Upper lobe of left lung (tissue), 4 donors: ENCODE measurements around the gene FBF1.

Experiments used
- POLR2A ChIP-seq, 4 donors: fragments of 450-650 bp; IDR thresholded peaks; one replicate each; pipeline ENCODE4 v1.5.1; 2016 to 2017; ENCODE audit warnings: antibody characterized with exemption in 4 of 4, mild to moderate bottlenecking in 2 of 4
- TF ChIP-seq, protein P1 (sequence below), 6 experiments: fragments of 450-650 bp in 4 of 6; fragments of 200-600 bp in 2 of 6; sonication (generic) in 2 of 6; IDR thresholded peaks; one replicate each; pipeline ENCODE4 v1.5.1; 2016 to 2019; ENCODE audit warnings: antibody characterized with exemption in 6 of 6

DNA sequence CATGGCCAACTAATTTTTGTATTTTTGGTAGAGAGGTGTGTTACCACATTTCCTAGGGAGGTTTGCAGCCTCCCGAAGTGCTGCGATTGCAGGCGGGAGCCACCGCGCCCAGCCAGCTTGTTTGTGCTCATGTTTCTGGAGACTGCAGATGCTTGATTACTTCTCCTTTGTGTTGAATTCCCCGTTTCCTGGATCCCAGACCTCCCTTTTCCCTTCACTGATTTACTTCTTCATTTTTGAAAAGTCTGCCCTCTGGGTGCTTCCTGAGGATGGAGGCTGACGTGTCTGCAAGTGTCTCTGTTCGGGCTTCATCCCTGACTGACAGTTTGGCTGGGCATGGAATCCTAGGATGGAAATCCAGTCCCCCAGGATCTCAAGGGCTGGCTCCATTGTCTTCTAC is 55.4 kb downstream of the FBF1 start:
- TF ChIP-seq, protein P1, sequence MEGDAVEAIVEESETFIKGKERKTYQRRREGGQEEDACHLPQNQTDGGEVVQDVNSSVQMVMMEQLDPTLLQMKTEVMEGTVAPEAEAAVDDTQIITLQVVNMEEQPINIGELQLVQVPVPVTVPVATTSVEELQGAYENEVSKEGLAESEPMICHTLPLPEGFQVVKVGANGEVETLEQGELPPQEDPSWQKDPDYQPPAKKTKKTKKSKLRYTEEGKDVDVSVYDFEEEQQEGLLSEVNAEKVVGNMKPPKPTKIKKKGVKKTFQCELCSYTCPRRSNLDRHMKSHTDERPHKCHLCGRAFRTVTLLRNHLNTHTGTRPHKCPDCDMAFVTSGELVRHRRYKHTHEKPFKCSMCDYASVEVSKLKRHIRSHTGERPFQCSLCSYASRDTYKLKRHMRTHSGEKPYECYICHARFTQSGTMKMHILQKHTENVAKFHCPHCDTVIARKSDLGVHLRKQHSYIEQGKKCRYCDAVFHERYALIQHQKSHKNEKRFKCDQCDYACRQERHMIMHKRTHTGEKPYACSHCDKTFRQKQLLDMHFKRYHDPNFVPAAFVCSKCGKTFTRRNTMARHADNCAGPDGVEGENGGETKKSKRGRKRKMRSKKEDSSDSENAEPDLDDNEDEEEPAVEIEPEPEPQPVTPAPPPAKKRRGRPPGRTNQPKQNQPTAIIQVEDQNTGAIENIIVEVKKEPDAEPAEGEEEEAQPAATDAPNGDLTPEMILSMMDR (IDR thresholded peaks at IDR 0.05) = no peak
- TF ChIP-seq POLR2A (IDR thresholded peaks at IDR 0.05) = no peak
